ENCODE results near the gene RBBP6.
"Not testable (repeated sequence)": the region's sequence is repeated elsewhere in the genome, so short reads cannot be mapped to it uniquely, and the experiment has no call there.

RBBP6 gene

GRCh38 chr16:24562811-24563210 lies 23.4 kb downstream of the RBBP6 start:
- DNase-seq (ENCODE audit: low read depth in 2 of 2): no peak

- peak; percentile 3 to 13 for DNase-seq (ENCODE audit: low read depth in 2 of 2)
Measured at GRCh38 chr16:24568392-24568791, 29.0 kb downstream of the RBBP6 start.

- no peak for DNase-seq (ENCODE audit: low read depth in 2 of 2)
Measured at GRCh38 chr16:24571096-24571495, 31.7 kb downstream of the RBBP6 start.

- no peak for DNase-seq (ENCODE audit: low read depth in 2 of 2)
Measured at GRCh38 chr16:24572069-24572468, 32.7 kb downstream of the RBBP6 start.

- DNase-seq (ENCODE audit: low read depth in 2 of 2): no peak
Measured at GRCh38 chr16:24573141-24573540, 33.8 kb downstream of the RBBP6 start.

- not testable (repeated sequence) for DNase-seq (ENCODE audit: low read depth in 2 of 2)
Measured at GRCh38 chr16:24574515-24575485, 35.4 kb downstream of the RBBP6 start.

- DNase-seq (ENCODE audit: low read depth in 2 of 2): not testable (repeated sequence)
Measured at GRCh38 chr16:24575791-24576190, 36.4 kb downstream of the RBBP6 start.

- DNase-seq (ENCODE audit: low read depth in 2 of 2): no peak
Measured at GRCh38 chr16:24577167-24577566, 37.8 kb downstream of the RBBP6 start.

GRCh38 chr16:24580665-24581064 lies 41.3 kb downstream of the RBBP6 start:
- peak; percentile 9 to 16 for DNase-seq (ENCODE audit: low read depth in 2 of 2)

GRCh38 chr16:24583494-24583893 lies 44.1 kb downstream of the RBBP6 start:
- DNase-seq (ENCODE audit: low read depth in 2 of 2): no peak

- DNase-seq (ENCODE audit: low read depth in 2 of 2): no peak
Measured at GRCh38 chr16:24589997-24590396, 50.6 kb downstream of the RBBP6 start.

- DNase-seq (ENCODE audit: low read depth in 2 of 2): no peak
Measured at GRCh38 chr16:24598777-24599437, 59.5 kb downstream of the RBBP6 start.

GRCh38 chr16:24609417-24609739 lies 70.0 kb downstream of the RBBP6 start:
- DNase-seq (ENCODE audit: low read depth in 2 of 2): no peak

GRCh38 chr16:24609740-24610415 lies 70.5 kb downstream of the RBBP6 start:
- peak; percentile 24 to 41 for DNase-seq (ENCODE audit: low read depth in 2 of 2)

GRCh38 chr16:24610416-24610755 lies 71.0 kb downstream of the RBBP6 start:
- DNase-seq (ENCODE audit: low read depth in 2 of 2): no peak

- no peak for DNase-seq (ENCODE audit: low read depth in 2 of 2)
Measured at GRCh38 chr16:24611310-24611709, 71.9 kb downstream of the RBBP6 start.

- no peak for DNase-seq (ENCODE audit: low read depth in 2 of 2)
Measured at GRCh38 chr16:24612656-24613055, 73.3 kb downstream of the RBBP6 start.

- DNase-seq (ENCODE audit: low read depth in 2 of 2): not testable (repeated sequence)
Measured at GRCh38 chr16:24613267-24613666, 73.9 kb downstream of the RBBP6 start.

GRCh38 chr16:24617502-24617901 lies 78.1 kb downstream of the RBBP6 start:
- no peak for DNase-seq (ENCODE audit: low read depth in 2 of 2)

All from fibroblast of skin of left biceps (primary cell).